Activated B cell treated with CpG ODN at 0.5 μM for 24 hours (primary cell): ENCODE results near the gene LMF2. TPM values are rescaled to one million over a fixed set of nuclear protein-coding genes. Genes with fewer than 3 reads are reported as not detected.
A peak's percentile ranks its signal among the peaks of the same experiment; 100 is the strongest.

Source experiments
- ATAC-seq: fragments of 200-7000 bp; cut with Tn5 transposase; one replicate; pipeline ENCODE4 v1.10.0; 2021; ENCODE audit warnings: low read depth, mild to moderate bottlenecking, moderate library complexity
- CTCF ChIA-PET: fragments of 350-600 bp; sonication (Branson Sonifier 250); formaldehyde crosslinking; loops from one replicate; lab custom pipeline; 2021; ENCODE audit warnings: antibody characterized with exemption; lab: Charles Lee
- POLR2A ChIA-PET: fragments of 350-600 bp; sonication (Branson Sonifier 250); formaldehyde crosslinking; loops from one replicate; lab custom pipeline; 2021; ENCODE audit warnings: antibody characterized with exemption; lab: Charles Lee
- DNase-seq: peaks from one replicate; pipeline ENCODE4 v3.0.0; 2022
- H3K27ac Mint-ChIP-seq: one replicate; pipeline ENCODE4 v1.8.0; 2020; ENCODE audit warnings: mixed read lengths
- H3K27me3 Mint-ChIP-seq: one replicate; pipeline ENCODE4 v1.8.0; 2021; ENCODE audit warnings: mixed read lengths
- H3K36me3 Mint-ChIP-seq: one replicate; pipeline ENCODE4 v1.8.0; 2021; ENCODE audit warnings: low read depth, mixed read lengths
- H3K4me1 Mint-ChIP-seq: one replicate; pipeline ENCODE4 v1.8.0; 2021; ENCODE audit warnings: mixed read lengths
- H3K4me3 Mint-ChIP-seq: one replicate; pipeline ENCODE4 v1.8.0; 2020; ENCODE audit warnings: mild to moderate bottlenecking, mixed read lengths
- H3K9me3 Mint-ChIP-seq: one replicate; pipeline ENCODE4 v1.8.0; 2020; ENCODE audit warnings: mixed read lengths
- intact Hi-C: fragments of 100-400 bp; cut with micrococcal nuclease; formaldehyde crosslinking; loops from one replicate; pipeline ENCODE4 v1.15.1; 2024
- total RNA-seq: library from RNA; stranded (reverse); gene quantifications from 2 replicates; pipeline ENCODE4 v1.2.3, GENCODE V29; 2022
- TF ChIP-seq, protein P1 (sequence below): fragments of 200-600 bp; IDR thresholded peaks from one replicate; pipeline ENCODE4 v1.8.0; 2022; ENCODE audit warnings: antibody characterized with exemption, mild to moderate bottlenecking

Gene LMF2
- total RNA-seq, 1 donor from 2014 or later: 81.0 TPM

- intact Hi-C loops: loop anchor here (1.0 kb wide), 5 partner anchors 16 to 265 kb away; partner anchors contain the start of genes CHKB, SCO2 and SYCE3
- Mint-ChIP-seq H3K27ac (peak overlapping the region; percentile 94), H3K4me3 (peak overlapping the region; percentile 94), H3K4me1 (peaks cover 20% of the 10 kb centered on the region), H3K27me3 (no peaks in the 10 kb centered on the region), H3K9me3 (no peaks in the 10 kb centered on the region), H3K36me3 (peaks cover 22% of the 10 kb centered on the region)
- no peak for ATAC-seq
- no peak for DNase-seq
- ChIA-PET CTCF (interaction anchor here (1.5 to 3.7 kb wide), 2 partner anchors 13 to 16 kb away, joined by 3 to 36 read pairs; partner anchors contain the start of gene SCO2), POLR2A (interaction anchor here (0.9 to 5.4 kb wide), 8 partner anchors 8 to 265 kb away, joined by 3 to 175 read pairs (median 14); partner anchors contain the start of genes SCO2, SYCE3 and TYMP)
- TF ChIP-seq, protein P1, sequence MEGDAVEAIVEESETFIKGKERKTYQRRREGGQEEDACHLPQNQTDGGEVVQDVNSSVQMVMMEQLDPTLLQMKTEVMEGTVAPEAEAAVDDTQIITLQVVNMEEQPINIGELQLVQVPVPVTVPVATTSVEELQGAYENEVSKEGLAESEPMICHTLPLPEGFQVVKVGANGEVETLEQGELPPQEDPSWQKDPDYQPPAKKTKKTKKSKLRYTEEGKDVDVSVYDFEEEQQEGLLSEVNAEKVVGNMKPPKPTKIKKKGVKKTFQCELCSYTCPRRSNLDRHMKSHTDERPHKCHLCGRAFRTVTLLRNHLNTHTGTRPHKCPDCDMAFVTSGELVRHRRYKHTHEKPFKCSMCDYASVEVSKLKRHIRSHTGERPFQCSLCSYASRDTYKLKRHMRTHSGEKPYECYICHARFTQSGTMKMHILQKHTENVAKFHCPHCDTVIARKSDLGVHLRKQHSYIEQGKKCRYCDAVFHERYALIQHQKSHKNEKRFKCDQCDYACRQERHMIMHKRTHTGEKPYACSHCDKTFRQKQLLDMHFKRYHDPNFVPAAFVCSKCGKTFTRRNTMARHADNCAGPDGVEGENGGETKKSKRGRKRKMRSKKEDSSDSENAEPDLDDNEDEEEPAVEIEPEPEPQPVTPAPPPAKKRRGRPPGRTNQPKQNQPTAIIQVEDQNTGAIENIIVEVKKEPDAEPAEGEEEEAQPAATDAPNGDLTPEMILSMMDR: no peak
Measured at GRCh38 chr22:50508897-50509296, 1.4 kb upstream of the LMF2 start.

DNA sequence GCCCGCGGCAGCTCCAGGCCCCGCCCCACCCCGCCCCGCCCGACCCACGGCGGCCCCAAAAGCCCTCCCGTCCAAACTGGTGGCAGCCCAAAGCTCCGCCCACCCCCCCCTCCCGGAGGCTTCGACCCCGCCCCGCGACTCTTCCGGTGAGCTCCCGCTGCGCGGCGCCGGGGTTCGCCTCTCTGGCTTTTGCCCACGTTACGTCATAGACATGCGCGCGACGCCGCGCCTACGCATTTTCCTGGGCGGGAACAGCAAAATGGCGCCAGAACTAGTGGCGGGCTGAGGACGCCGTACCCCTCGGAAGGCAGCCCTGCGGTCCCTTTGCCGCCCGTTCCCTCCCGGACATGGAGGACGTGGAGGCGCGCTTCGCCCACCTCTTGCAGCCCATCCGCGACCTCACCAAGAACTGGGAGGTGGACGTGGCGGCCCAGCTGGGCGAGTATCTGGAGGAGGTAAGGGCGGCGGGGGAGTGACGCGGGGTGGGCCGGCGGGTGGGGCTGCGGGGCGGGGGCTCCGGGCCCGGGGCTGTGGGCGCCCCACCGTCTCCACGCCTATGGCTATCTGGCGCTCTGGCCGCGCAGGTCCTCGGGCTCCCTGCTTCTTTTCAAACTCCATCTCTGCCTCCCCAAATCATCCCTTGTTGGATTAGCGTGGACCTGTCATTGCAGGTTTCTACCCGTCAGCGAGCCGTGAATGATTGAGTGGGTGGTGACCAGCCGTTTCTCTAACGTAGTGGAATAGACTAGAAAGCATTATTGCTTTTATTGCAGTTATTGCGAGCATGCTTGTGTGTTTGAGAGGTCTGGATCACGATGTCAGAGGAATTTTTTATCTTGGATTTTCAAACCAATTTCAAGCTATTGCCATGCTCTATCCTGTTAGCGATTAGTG is 736 bp upstream of the LMF2 start, which contains the start of gene NCAPH2:
TSS of gene NCAPH2 (plus strand) at position 234 of the 894 bp plus-strand sequence. CDS start at position 348, 114 bp downstream.
- TF ChIP-seq, protein P1: no peak
- intact Hi-C loops: loop anchor here (1.0 kb wide), 8 partner anchors 17 to 264 kb away; partner anchors contain the start of genes CHKB, SBF1, SCO2 and SYCE3
- CTCF ChIA-PET: interaction anchor here (0.8 to 3.7 kb wide), 6 partner anchors 10 to 113 kb away, joined by 3 to 36 read pairs (median 4); partner anchors contain the start of gene SCO2
- Mint-ChIP-seq H3K9me3 (no peaks in the 10 kb centered on the region), H3K27me3 (no peaks in the 10 kb centered on the region), H3K27ac (peak within 1 kb of the TSS; percentile 94), H3K4me1 (peaks cover 20% of the 10 kb centered on the region), H3K4me3 (peak within 1 kb of the TSS; percentile 94), H3K36me3 (peaks cover 22% of the 10 kb centered on the region)
- ATAC-seq (peak; percentile 74), DNase-seq (peak; percentile 96)
- POLR2A ChIA-PET: interaction anchor here (0.6 to 5.4 kb wide), 28 partner anchors 9 to 318 kb away, joined by 3 to 175 read pairs (median 6); partner anchors contain the start of genes ARSA, CHKB, DENND6B and HDAC10

DNA sequence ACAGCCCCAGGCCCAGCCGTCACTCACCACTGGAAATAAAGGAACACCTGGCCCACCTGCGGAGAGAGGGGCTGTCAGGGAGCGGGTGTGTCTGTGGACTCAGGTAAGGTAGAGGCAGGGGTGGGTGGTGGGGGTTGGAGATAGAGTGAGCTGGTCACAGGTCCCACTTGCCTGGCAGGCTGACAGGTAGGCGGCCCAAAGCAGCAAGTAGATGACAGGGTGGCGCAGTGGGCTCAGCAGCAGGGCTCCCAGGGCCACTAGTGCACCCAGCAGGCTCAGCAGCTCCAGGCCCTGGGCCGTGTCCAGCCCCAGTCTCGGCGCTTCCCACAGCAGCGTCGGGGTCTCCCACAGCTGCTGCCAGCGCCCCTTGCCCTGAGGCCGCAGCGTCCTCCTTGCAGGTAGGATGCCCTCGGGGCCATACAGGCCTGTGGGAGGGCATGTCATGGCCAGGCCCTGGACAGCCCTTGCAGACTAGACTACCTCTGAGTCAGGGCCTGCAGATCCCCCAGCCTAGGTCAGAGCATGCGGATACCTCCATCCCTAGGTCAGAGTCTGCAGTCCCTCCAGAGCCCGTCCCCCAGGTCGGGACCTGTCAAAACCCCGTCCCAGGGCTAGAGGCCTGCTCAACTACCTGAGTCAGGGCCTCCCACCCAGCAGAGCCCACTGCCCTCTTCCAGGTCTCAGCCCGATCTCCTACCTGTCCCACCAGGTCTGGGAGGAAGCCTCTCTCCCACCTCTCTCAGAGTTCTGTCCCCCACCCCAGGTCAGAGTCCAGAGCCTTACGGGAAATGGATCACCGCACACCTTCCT is 686 bp downstream of the LMF2 start:
- intact Hi-C loops: loop anchor here (1.0 kb wide), 3 partner anchors 32 to 37 kb away; partner anchors contain the start of gene SBF1
- Mint-ChIP-seq H3K4me3 (peak overlapping the region; percentile 93), H3K9me3 (no peaks in the 10 kb centered on the region), H3K27me3 (no peaks in the 10 kb centered on the region), H3K27ac (peak overlapping the region; percentile 85), H3K4me1 (peaks cover 20% of the 10 kb centered on the region), H3K36me3 (peaks cover 19% of the 10 kb centered on the region)
- ATAC-seq (no peak), DNase-seq (no peak)
- TF ChIP-seq, protein P1: no peak
- CTCF ChIA-PET: interaction anchor here (3.7 kb wide), 1 partner anchor 19 kb away, joined by 36 read pairs; the partner anchor contains the start of gene SCO2
- POLR2A ChIA-PET: interaction anchor here (1.1 to 5.4 kb wide), 12 partner anchors 9 to 316 kb away, joined by 3 to 175 read pairs (median 10); partner anchors contain the start of genes ARSA, CHKB, DENND6B and SCO2

DNA sequence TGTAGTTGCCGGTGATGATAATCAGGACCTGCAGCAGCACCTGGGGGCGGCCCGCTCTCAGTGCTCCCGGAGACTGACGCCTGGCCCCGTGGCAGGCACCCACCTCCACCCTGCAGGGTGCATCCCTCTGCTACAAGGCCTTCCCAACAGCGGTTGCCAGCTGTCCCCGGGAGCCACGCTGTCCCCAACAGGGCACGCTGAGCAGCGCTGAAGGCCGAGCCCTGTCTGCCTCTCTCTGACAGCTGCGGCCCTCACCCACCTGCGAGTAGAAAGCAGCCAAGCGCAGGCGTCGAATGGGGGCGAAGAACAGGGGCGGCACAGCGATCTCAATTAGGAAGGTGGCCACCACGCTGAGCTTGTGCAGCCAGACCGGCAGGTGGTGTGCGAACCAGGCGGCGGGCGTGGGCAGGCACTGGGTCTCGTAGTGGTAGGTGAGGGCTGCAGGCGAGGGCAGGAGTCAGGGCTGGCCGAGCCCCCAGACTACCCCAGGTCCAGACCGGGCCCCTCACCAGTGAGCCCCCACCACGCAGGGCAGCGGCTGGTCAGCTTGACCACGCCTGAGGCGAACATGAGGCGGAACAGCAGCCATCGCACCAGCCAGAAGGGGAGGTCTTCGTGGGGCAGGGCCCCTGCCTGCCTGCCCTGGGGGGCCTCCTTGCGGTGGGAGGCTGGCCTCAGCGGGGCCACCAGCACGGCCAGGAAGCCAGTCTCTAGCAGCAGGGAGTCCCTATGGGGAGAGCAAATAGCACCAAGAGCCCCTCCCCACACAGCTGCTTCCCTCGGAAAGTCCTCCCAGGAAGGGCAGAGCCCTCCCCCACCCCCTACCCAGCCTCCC is 1.5 kb downstream of the LMF2 start:
- CTCF ChIA-PET: no interaction called here
- POLR2A ChIA-PET: interaction anchor here (2.7 to 5.4 kb wide), 2 partner anchors 21 to 26 kb away, joined by 19 to 175 read pairs; partner anchors contain the start of genes SCO2 and TYMP
- DNase-seq: no peak
- no peak for ATAC-seq
- H3K4me1 Mint-ChIP-seq: peaks cover 20% of the 10 kb centered on the region
- no peak overlapping the region for H3K27ac Mint-ChIP-seq
- TF ChIP-seq, protein P1: no peak
- no peaks in the 10 kb centered on the region for H3K27me3 Mint-ChIP-seq
- H3K9me3 Mint-ChIP-seq: no peaks in the 10 kb centered on the region
- intact Hi-C loops: no loop called here
- H3K36me3 Mint-ChIP-seq: peaks cover 19% of the 10 kb centered on the region
- H3K4me3 Mint-ChIP-seq: peak overlapping the region; percentile 93
